Sigmoid colon (tissue), 7 donors: ENCODE data around the gene TMOD1. TPM values are rescaled to one million over a fixed set of nuclear protein-coding genes. Genes with fewer than 3 reads are reported as not detected.
A peak's percentile ranks its signal among the peaks of the same experiment; 100 is the strongest.

Experiments used
- DNase-seq: peaks from one replicate; pipeline ENCODE4 v3.0.0-alpha.2; 2019
- H3K27ac ChIP-seq, 4 donors: fragments of 200-600 bp; sonication (generic); one replicate each; pipeline ENCODE4 v1.5.1; 2016 to 2019; ENCODE audit warnings: mild to moderate bottlenecking in 1 of 4
- H3K27me3 ChIP-seq, 3 donors: fragments of 200-600 bp; sonication (generic); one replicate each; pipeline ENCODE4 v1.5.1; 2019; ENCODE audit warnings: mild to moderate bottlenecking in 1 of 3
- H3K36me3 ChIP-seq, 4 donors: fragments of 200-600 bp; sonication (generic); one replicate each; pipeline ENCODE4 v1.5.1; 2016 to 2019
- H3K4me1 ChIP-seq, 4 donors: fragments of 200-600 bp; sonication (generic); one replicate each; pipeline ENCODE4 v1.5.1; 2017 to 2019
- H3K4me3 ChIP-seq, 4 donors: fragments of 200-600 bp; sonication (generic); one replicate each; pipeline ENCODE4 v1.5.1; 2017 to 2019; ENCODE audit warnings: mild to moderate bottlenecking in 2 of 4, moderate library complexity in 1 of 4
- H3K9me3 ChIP-seq, 4 donors: fragments of 200-600 bp in 3 of 4; sonication (generic) in 3 of 4; one replicate each; pipeline versions ENCODE4 v1.5.1 to v1.6.1; 2013 to 2019
- CTCF ChIP-seq, 4 experiments: fragments of 450-650 bp in 3 of 4; fragments of 200-600 bp in 1 of 4; IDR thresholded peaks; one replicate each; pipeline ENCODE4 v1.5.1; 2016 to 2019; ENCODE audit warnings: antibody characterized with exemption in 4 of 4, mild to moderate bottlenecking in 3 of 4, moderate library complexity in 2 of 4
- EP300 ChIP-seq, 4 donors: sonication (generic); formaldehyde crosslinking; IDR thresholded peaks; one replicate each; pipeline ENCODE4 v1.6.1; 2017; ENCODE audit warnings: antibody characterized with exemption in 4 of 4
- POLR2A ChIP-seq, 2 donors: fragments of 450-650 bp; IDR thresholded peaks; one replicate each; pipeline ENCODE4 v1.6.1; 2016; ENCODE audit warnings: antibody characterized with exemption in 2 of 2, mild to moderate bottlenecking in 2 of 2, moderate library complexity in 2 of 2
- POLR2AphosphoS5 ChIP-seq, 4 donors: sonication (generic); formaldehyde crosslinking; IDR thresholded peaks; one replicate each; pipeline ENCODE4 v1.6.1; 2017; ENCODE audit warnings: antibody characterized with exemption in 4 of 4
- WGBS, 2 donors: extraction: QIAGEN DNeasy Blood & Tissue Kit; methylation state at CpG; one replicate each; pipeline ENCODE4 v1.1.7; 2013; 5-methylcytosine and 5-hydroxymethylcytosine counted together
- intact Hi-C: fragments of 100-400 bp; cut with DNase I; formaldehyde crosslinking; loops from one replicate; pipeline ENCODE4 v1.15.1; 2023
- polyA plus RNA-seq, 3 donors: library from polyadenylated mRNA; stranded (reverse); fragments of 200-250 nt; gene quantifications; one replicate each; pipeline ENCODE4 v1.2.3, GENCODE V29; 2013
- total RNA-seq, 4 donors: library from RNA; depleted of rRNA; stranded (reverse); fragments of >200 nt; gene quantifications; one replicate each; pipeline ENCODE4 v1.1.0, GENCODE V29; 2016
- donor health status: healthy with polysubstance abuse.
- donor health status: Bipolar disorder and iron deficiency.
- donor health status: healthy.

TMOD1 gene
- total and polyA plus RNA-seq, 7 donors = 1.6 to 56.8 (median 28.5) TPM

GRCh38 chr9:97529363-97530076 lies 28.1 kb downstream of the TMOD1 start:
- H3K36me3 ChIP-seq = peaks cover 0 to 26% (median 4%) of the 10 kb centered on the region in 4 donors
- peaks cover 0 to 66% (median 59%) of the 10 kb centered on the region in 4 donors for H3K4me1 ChIP-seq
- H3K27me3 ChIP-seq = no peaks in the 10 kb centered on the region
- H3K9me3 ChIP-seq = no peaks in the 10 kb centered on the region
- peak overlapping the region; percentile 77 to 92 (median 86) for H3K27ac ChIP-seq
- intact Hi-C loops = loop anchor here (5.0 kb wide), 1 partner anchor 63 kb away; no protein-coding TSS in a partner anchor
- WGBS, 2 donors = 66 to 70% methylated on average over 11 of the region's 11 CpGs
- no peak overlapping the region for H3K4me3 ChIP-seq
- peak; percentile 85 for DNase-seq
- peak; percentile 41 to 94 (median 68) for TF ChIP-seq EP300 (IDR thresholded peaks at IDR 0.05)
- TF ChIP-seq POLR2AphosphoS5 (IDR thresholded peaks at IDR 0.05) = peak; percentile 76 to 89 (median 86)
- TF ChIP-seq CTCF (IDR thresholded peaks at IDR 0.05) = no peak

GRCh38 chr9:97531888-97532376 lies 30.5 kb downstream of the TMOD1 start:
- peak; percentile 77 for DNase-seq
- Histone ChIP-seq H3K27ac (peak overlapping the region; percentile 77 to 92 (median 86)), H3K4me1 (peaks cover 0 to 84% (median 80%) of the 10 kb centered on the region in 4 donors), H3K9me3 (no peaks in the 10 kb centered on the region), H3K27me3 (no peaks in the 10 kb centered on the region), H3K36me3 (peaks cover 0 to 9% (median 0%) of the 10 kb centered on the region in 4 donors), H3K4me3 (no peak overlapping the region)
- 66 to 74% methylated on average over 9 of the region's 9 CpGs for WGBS, 2 donors
- TF ChIP-seq EP300 (IDR thresholded peaks at IDR 0.05) = peak in 3 of 4 donors; percentile 18 to 77 (median 53)
- no peak for TF ChIP-seq POLR2A (IDR thresholded peaks at IDR 0.05)
- peak; percentile 58 to 80 (median 75) for TF ChIP-seq POLR2AphosphoS5 (IDR thresholded peaks at IDR 0.05)
- intact Hi-C loops = loop anchor here (5.0 kb wide), 1 partner anchor 60 kb away; no protein-coding TSS in a partner anchor

- Histone ChIP-seq H3K27ac (peak overlapping the region in 1 of 4 donors; percentile 44), H3K36me3 (peaks cover 0 to 8% (median 0%) of the 10 kb centered on the region in 4 donors), H3K4me3 (no peak overlapping the region), H3K9me3 (no peaks in the 10 kb centered on the region), H3K4me1 (peaks cover 0 to 69% (median 57%) of the 10 kb centered on the region in 4 donors), H3K27me3 (no peaks in the 10 kb centered on the region)
- TF ChIP-seq POLR2AphosphoS5 (IDR thresholded peaks at IDR 0.05) (no peak), EP300 (IDR thresholded peaks at IDR 0.05) (no peak), CTCF (IDR thresholded peaks at IDR 0.05) (no peak), POLR2A (IDR thresholded peaks at IDR 0.05) (no peak)
- peak; percentile 21 for DNase-seq
- intact Hi-C loops = loop anchor here (5.0 kb wide), 1 partner anchor 58 kb away; no protein-coding TSS in a partner anchor
- 76 to 86% methylated on average over 3 of the region's 3 CpGs for WGBS, 2 donors
Observed at GRCh38 chr9:97534185-97534584, 32.7 kb downstream of the TMOD1 start.

- TF ChIP-seq POLR2A (IDR thresholded peaks at IDR 0.05) = no peak
- no peak for TF ChIP-seq POLR2AphosphoS5 (IDR thresholded peaks at IDR 0.05)
- TF ChIP-seq CTCF (IDR thresholded peaks at IDR 0.05) = no peak
- no peak for TF ChIP-seq EP300 (IDR thresholded peaks at IDR 0.05)
- peaks cover 0 to 13% (median 0%) of the 10 kb centered on the region in 4 donors for H3K36me3 ChIP-seq
- intact Hi-C loops = loop anchor here (5.0 kb wide), 1 partner anchor 57 kb away; no protein-coding TSS in a partner anchor
- peak overlapping the region in 2 of 4 donors; percentile 60 to 65 for H3K27ac ChIP-seq
- H3K27me3 ChIP-seq = no peaks in the 10 kb centered on the region
- H3K4me1 ChIP-seq = peaks cover 0 to 60% (median 50%) of the 10 kb centered on the region in 4 donors
- H3K4me3 ChIP-seq = no peak overlapping the region
- no peaks in the 10 kb centered on the region for H3K9me3 ChIP-seq
- WGBS, 2 donors = 93 to 95% methylated on average over 10 of the region's 10 CpGs
- peak; percentile 41 for DNase-seq
Observed at GRCh38 chr9:97534961-97535594, 33.6 kb downstream of the TMOD1 start.

GRCh38 chr9:97535771-97536170 lies 34.3 kb downstream of the TMOD1 start:
- Histone ChIP-seq H3K36me3 (peaks cover 0 to 17% (median 0%) of the 10 kb centered on the region in 4 donors), H3K4me1 (peaks cover 0 to 57% (median 46%) of the 10 kb centered on the region in 4 donors), H3K4me3 (no peak overlapping the region), H3K27me3 (no peaks in the 10 kb centered on the region), H3K27ac (peak overlapping the region; percentile 9 to 65 (median 50)), H3K9me3 (no peaks in the 10 kb centered on the region)
- no peak for DNase-seq
- intact Hi-C loops = no loop called here
- 87 to 92% methylated on average over 5 of the region's 5 CpGs for WGBS, 2 donors
- no peak for TF ChIP-seq CTCF (IDR thresholded peaks at IDR 0.05)
- TF ChIP-seq EP300 (IDR thresholded peaks at IDR 0.05) = no peak
- TF ChIP-seq POLR2AphosphoS5 (IDR thresholded peaks at IDR 0.05) = no peak
